ENCODE data around the gene AKT3.
A peak's percentile ranks its signal among the peaks of the same experiment; 100 is the strongest.

AKT3 gene

DNA sequence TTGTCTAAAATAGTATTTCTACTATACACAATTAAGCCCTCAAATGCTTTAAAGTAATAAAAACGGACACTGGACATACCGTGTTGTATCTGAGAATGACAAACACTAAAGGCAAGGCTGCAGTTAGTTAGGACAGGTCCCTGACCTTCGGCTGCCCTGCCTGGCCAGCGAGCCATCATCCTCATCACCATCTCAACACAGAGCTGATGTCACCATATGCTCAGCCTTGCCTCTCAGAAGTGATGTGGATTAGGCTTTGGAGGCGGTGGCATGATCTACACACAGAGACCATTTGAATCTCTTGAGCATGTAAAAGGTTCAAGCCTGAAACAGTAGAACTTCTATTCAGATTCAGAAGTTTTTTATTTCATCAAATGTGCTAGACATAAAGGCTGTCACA lies 349.5 kb downstream of the AKT3 start:
- no peak for DNase-seq

DNA sequence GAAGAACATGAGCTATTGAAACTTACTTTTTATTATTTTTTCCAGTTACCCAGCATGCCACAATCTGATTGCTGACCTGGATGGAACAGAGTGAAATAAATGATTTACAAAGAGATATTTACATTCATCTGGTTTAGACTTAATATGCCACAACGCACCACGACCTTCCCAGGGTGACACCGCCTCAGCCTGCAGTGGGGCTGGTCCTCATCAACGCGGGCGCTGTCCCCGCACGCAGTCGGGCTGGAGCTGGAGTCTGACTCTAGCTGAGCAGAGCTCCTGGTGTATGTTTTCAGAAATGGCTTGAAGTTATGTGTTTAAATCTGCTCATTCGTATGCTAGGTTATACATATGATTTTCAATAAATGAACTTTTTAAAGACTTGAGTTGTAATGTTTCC lies 350.3 kb downstream of the AKT3 start:
- no peak for DNase-seq

DNA sequence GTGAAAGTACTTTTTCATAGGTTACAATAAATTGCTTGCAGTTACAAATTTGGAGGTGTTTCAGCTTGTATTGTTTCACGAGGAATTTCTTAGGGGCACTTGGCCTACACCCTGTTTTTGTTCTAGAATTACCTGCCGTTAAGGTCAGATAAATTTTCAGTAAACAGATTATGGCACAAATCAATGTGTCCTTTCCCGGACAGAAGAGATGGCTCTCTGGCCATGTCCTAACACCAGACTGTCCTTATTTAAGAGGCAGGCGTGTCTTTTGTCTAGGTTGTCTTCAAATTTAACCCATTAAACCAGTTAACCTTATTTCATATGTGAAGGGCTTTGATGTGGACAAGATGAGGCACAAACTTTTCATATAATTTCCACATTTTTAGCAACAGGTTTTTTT lies 350.8 kb downstream of the AKT3 start:
- DNase-seq = no peak

DNA sequence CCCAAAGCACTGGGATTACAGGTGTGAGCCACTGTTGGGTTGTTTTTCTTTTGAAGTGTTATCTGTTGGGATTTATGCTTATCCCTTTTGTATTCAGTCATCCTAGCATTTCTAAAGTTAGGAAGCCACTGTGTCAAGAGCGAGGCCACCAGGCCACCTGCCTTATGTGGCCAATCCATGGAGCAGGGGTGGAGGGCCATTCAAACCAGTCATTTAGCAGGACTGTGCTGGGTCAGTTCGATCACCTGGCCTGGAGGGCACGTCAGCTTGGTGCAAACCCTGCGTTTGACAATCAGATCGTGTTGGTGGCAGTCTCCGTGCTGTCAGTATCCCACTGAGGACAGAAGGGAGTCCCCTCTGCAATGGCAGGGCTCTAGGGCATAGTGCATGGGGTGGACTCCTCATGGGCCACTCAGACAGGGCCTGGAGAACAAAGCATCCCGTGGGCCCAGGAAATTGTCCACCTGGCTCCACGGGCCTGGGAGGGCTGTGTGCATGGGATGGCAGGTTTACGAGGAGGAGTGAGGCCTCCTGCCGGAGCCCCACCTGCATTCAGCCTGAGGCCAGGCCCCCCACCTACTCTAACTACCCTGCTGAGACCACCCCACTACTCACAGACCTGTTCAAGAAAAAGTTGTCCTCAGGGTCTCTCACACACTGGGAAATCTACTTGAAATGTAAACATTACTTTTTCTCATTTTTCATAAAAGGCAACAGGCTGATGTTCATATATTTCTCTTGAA lies 351.9 kb downstream of the AKT3 start:
- no peak for DNase-seq

DNA sequence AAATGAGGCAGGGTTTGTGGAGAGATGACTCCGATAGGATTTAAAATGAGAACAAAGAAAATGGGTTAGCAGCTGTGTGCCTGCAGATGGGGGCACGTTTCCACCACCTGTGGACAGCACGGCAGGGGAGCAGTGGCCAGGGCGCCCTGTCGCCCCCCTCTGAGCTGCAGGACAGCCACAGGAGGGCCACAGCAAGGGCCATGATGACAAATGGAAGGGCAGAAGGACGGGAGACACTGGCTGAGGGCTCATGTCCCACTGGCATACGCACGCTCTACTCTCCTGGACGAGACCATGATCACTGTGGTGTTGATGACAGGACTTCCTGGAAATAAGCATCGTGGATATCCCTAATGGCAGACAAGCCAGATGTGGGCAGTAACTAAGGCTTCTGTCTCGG lies 353.2 kb downstream of the AKT3 start:
- DNase-seq = no peak

DNA sequence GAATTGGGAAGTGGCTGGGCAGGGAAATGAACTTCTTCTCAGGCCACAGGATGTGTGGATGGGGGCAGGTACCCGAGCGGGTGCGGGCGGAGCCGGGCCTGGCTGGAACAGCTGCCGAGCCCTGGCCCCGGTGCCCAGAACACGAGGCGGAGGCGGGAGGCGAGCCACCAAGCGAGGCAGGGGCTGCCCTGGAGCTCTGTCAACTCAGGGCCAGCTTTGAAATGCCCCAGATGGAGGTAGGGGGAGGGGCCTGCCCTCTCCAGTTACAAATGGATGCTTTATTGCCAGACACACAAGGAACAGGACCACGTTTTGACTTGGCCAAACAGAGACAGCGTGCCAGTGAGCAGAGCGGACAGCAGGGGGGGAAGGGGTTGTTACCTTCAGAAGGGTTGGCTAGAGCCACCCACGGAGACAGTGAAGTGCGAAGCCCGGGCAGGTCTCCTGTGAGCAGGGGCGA lies 353.8 kb downstream of the AKT3 start:
- peak; percentile 73 for DNase-seq

DNA sequence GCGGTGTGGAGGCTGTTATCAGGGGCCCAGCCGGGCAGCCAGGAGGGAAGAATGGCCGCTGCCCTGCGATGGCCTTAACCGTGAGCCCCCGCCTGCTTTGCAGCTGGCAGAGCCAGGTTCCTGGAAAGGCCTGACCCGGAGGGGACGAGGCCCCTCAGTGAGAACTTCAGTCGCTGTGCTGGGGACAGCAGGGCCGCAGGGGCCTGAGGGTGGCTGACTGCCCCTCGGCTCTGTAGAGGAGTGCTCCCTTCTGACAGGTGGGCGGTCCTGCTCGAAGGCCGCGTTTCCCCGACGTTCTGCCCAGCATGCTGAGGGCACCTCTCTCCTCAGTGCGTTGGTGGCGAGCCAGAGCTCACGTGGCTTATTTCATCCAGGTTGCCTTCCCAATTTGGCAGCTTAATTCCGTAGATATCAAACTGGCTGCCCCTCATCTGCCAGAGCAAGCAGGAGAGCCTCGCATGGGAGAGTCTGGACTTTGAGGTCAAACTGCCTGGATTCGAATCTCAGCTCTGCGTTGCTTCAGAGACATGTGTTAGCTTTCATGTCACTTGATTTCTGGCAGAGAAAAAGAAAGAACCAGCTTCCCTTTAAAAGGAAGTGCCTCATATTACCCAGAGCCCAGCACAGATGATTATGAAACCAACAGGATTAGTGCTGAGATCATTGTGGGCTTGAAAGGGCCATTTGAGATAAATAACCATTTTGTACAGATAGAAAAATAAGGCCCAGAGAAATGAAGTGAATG lies 354.4 kb downstream of the AKT3 start:
- peak; percentile 45 for DNase-seq

DNA sequence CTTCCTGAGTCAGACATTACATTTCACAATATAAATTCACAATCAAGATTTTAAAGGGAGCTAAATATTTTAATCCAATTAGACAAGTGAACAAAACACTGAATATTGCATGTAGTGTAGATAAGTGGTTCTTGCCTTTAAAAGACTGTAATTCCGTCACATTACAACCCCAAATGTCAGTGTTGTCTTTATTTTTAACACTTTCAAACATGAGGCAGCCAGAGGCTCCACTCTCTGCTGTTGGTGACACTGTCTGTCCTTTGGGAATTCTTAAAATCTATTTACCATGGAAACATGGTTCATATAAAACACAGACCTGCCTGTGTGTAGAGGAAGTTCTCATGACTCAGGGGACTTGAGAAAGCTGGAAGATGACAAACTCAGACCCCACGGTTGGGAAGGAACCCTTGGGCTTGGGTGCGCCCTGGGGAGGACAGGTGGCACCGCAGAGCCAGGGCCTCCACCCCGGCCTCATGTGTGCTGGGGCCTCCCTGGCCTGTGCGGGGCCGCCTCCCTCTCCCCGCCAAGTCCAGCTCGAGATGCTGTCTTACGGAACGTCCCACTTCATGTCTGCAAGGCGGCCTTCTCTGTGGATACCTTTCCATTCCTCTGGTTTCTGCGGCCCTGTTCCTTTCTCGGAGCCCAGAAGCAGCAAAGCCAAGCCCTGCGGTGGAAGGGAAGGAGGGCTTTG lies 355.2 kb downstream of the AKT3 start:
- no peak for DNase-seq

DNA sequence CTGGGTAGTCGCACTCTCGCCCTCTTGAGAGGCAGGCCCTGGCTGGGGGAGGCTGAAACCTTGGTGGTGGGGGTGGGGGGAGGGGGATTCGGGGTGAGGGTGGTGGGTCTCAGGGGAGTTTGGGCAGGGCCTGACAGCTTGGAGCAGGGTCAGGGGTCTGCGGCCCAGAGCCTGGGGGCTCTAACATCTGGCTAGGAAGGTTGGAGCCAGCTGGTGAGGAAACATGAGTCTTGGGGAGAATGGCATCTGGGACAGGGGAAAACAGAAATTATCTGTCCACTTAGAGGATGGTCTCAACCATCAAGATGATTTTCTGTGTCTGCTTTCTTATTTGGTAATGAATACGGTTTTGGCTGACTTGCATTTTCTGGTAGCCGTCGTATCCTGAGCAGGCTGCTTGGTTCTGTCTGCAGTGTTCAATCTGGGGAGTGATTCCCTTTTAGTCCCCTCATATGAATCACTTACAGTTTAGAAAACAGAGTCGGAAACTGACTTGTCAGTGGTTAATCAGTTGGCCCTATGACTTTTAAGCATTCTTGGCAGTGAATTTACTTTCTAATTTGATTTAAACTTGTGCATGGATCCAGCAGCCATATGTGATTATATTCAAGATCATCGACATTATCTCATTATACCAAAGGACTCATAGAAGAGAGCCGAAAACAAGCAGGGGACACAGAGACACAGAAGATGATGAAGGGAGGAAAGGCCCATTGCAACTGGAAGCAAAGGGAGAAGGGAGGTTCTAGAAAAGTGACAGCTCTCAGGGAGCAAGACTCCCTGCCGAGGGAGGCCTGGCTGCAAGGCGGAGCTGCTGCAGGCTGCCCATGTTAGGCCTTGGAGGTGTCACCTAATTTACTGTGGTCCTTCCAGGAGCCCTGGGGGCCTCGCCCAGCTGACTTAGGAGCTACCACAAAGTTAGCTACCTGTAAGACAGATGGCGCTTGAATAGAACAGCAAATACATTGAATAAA lies 356.6 kb downstream of the AKT3 start:
- DNase-seq = no peak

DNA sequence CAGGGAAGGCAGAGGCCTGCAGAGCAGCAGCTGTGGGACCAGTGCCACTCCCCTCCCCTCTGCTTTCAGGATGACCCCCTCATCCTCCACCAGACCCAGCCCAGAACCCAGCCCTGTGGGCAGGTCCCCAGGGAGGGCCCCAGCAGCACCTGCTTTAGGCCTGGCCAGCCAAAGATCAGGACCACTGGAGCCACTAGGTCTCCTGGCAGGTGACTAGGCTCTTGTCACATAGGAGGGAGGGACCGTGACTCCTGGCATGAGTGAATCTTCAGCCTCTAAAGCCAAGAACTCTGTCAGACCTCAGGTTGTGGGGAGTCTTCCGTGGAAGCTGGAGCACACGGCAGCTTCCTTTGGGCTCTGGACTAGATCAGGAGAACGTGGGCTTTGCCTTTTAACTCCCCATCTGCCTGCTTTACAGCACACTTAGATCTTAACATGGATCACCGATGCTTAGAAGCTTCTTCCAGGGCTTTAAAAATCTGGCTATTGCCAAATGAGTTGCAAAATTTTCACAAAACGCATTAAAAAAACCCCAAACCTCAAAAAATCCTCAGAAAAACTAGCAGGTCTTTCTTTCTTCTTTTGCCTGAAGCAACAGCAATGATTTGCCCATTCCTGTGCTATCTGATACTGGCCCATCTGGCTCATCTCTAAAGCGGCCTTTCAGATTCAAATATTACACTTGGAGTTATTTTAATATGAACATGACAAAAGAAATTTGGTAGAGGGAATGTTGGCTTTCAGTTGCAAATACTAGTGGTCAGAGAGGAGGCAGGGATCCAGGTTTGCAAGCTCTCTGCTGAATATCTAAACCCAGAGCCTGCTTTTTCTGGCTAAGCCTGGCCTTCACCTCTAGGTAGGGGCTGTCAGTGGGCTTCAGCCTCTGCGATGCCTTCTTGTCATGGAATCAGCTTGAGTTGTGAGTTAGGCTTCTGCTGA lies 359.0 kb downstream of the AKT3 start:
- no peak for DNase-seq

DNA sequence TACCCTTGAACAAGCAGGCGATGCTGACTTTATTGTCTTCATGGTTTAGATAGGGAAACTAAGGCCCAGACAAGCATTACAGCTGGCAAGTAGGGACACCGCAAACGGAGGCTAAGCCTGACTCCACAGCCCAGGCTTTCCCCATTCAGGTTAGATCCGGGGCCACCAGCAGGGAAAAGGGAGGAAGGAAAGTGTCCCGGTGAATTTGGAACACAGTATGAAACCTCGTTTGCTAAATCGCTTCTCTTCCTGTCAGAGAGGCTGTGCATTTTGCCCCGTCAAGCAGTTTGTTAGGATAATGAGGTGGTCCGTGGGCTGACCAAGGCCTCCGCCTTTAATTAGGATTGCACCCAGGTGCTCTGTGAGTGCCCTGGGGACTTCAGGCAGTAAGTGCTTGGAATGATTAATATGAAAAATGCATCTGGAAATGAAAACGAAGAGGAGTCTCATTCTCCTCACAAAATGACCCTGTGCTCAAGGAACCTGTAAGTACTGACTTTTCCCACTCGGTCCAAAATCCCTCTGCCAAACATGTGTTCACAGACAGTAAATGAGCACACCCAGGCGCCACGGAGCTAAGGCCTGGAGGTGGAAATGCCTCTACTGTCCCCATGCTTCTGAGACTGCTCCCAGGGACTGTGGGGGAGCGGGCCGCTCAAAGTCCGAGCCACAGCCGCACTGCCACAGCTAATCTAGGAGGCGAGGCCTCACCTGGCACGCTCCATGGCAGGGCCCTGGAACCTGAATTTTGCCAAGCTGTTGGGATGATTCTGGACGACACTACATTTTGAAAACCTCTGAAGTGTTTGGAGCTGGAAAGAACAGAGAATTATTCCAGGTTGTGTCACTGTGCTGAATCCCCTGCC lies 360.1 kb downstream of the AKT3 start:
- DNase-seq = no peak

DNA sequence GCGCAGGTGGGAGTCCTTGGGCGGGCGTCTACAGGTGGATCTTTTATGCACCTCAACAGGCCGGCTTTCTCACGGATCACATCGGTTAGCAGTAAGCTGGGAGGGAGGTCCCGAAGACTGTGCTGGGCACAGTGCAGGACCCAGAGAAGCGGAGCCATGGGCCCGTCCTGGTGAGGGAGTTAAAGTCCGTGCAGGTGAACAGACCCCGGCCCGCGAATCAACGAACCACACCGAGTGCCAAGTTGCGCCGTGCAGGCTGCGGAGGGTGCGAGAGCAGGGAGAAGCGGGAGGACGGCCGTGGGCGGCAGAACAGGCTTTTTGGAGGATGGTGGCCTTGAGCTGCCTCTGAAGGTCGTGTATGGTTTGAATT lies 360.9 kb downstream of the AKT3 start:
- no peak for DNase-seq

DNA sequence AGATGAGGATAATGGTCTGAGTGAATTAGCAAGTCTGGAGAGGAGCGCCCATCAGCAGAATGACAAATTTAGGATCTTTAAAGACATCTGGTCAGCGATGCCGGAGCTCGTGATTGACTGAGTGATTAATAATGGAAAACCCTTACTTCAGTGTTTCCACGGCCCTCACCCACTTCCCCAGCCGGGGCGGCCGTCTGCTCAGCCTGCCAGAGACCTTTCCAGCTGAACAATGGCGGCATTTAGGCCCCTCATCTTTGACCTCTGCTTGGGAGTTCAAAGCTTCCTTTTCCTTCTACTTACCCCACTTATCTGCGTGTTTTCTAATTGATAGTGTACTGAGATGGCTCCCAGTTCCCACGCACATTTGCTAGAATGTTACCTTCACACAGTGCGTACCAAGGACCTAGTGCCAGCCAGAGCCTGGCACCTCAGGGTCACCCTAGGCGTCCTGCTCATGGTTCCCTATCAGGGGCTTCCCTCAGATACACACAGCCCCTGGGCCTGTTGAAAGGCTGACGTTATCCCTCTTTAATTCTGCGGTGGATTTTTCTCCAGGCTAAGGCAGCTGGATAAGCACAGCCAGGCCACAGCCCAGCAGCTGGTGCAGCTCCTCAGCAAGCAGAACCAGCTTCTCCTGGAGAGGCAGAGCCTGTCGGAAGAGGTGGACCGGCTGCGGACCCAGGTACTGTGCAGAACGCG lies 361.4 kb downstream of the AKT3 start:
- DNase-seq = no peak

DNA sequence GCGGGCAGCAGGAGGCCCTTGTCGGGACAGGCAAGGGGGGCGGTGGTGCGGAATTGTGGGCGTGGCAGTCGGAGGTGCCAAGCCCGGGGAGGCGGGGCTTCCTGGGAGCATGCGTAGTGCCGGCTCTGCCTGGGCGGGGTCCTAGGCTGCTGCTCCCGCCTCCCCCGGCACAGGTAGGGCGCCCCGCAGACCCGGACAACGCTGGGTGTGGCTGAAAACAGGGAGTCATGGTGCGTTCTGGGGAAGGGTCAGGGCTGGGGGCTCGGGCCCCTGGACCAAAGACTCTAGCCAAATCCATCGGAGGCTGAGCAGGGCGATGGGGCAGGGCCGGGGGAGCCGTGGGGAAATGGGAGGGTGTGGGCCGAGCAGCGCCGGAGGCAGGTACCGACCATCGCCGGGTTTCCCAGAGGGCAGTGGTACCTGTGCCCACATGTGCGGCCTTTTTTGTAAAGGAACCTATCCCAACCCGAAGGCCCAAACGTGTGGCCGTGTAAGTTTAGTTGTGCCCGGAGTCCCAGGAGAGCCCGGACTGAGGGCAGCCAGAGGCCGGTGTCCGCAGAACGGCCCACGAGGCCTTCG lies 362.3 kb downstream of the AKT3 start:
- no peak for DNase-seq

DNA sequence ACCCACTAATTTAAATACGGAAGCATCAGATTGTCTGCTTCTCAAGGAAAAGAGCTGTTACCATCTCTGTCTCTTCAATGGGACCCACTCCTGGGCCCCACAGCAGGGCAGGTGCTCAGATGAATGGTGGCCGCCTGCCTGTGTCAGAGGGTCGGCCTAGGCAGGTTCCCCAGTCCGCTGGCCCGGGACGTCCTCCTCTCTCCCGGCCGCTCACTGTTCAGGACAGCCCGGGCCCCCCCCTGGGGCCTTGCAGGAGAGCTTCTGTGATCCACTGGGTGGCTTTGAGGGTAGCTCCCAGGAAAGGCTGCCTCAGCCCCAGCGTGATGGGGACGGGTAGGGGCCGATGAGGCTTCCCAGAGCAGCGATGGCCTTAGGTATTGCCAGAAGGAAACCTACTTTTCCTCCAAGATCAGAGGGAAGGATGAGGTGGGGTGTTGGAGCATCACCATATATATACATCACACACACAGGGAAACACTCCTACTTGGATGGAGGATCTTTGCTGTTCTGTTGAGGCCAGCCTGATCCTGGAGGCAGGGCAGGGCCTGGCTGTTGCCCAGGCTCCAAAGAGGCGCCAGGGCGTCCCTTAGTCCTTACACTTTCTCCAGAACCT lies 362.9 kb downstream of the AKT3 start:
- DNase-seq = no peak

DNA sequence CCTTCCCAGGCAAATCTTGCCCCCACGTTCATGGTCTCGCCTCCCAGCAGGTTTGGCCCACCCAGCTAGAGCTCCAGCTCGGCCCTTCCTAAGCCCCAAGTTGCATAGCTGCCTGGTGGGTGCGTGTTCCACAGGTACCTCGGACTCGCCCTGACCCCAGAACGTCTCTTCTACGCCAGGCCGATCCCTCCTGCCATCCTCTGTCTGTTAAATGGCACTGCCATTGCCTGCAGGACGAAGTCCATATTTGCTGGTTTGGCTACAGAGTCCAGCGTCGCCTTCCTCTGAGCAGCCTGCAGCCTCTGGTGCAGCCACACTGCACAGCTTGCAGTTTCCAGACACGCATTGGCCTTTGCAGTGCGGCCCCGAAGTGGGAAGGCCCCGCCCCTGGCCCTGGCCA lies 366.1 kb downstream of the AKT3 start:
- no peak for DNase-seq

DNA sequence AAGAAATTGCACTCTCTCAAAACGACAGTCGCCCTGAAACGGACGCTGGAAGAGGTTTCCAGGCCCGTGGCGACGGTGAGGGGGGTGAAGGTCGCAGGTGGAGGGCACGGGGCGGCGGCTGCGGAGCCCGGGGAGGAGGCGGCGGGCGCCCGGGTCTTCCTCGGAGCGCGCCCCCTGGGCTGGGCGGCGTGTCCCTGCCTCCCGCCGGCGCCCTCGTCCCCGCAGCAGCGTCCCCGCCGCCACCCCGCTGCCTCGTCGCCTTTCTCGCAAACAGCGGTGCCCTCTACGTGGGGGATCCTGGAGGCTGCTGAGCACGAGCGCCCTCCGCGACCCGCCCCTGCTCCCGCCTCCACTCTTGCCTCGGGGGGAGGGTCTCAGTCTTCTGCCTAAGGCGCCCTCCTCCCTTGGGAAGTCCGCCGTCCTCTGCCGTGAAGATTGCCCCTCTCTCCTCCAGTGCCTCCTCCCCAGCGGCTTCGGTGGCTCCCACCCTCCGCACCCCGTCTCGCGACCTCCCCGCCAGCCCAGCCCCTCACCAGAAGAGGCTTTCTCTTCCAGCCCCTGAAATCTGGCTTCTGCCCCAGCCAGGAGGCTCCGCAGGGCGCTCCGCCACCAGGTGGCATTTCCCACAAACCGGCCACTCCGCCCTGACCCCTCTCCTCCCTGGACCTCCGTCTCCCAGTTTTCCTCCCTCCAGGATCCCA lies 366.8 kb downstream of the AKT3 start:
- DNase-seq = no peak
